ENCODE measurements around the gene NTM.
"Not testable (repeated sequence)": the region's sequence is repeated elsewhere in the genome, so short reads cannot be mapped to it uniquely, and the experiment has no call there.

Gene NTM

DNA sequence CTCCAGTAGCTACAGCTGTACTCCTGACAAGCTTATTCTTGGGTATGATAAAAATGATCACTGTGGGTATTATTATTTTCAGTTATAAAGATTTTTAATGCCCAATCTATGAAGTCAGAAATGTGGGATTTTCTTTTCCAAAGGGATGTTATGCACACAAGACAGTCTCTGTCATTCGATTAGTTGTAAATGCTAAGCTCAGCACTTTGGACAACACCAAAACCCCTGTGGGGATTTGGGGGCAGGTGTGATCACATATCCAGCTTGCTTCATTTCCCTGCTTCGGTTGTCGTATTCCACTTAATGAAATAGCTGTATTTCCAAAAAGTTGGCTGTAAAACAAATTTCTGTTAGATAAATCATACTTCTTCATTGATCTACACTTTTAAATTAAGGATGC lies 931.5 kb downstream of the NTM start:
- no peak for FAIRE-seq

GRCh38 chr11:132307309-132308020 lies 937.0 kb downstream of the NTM start:
- FAIRE-seq = no peak

DNA sequence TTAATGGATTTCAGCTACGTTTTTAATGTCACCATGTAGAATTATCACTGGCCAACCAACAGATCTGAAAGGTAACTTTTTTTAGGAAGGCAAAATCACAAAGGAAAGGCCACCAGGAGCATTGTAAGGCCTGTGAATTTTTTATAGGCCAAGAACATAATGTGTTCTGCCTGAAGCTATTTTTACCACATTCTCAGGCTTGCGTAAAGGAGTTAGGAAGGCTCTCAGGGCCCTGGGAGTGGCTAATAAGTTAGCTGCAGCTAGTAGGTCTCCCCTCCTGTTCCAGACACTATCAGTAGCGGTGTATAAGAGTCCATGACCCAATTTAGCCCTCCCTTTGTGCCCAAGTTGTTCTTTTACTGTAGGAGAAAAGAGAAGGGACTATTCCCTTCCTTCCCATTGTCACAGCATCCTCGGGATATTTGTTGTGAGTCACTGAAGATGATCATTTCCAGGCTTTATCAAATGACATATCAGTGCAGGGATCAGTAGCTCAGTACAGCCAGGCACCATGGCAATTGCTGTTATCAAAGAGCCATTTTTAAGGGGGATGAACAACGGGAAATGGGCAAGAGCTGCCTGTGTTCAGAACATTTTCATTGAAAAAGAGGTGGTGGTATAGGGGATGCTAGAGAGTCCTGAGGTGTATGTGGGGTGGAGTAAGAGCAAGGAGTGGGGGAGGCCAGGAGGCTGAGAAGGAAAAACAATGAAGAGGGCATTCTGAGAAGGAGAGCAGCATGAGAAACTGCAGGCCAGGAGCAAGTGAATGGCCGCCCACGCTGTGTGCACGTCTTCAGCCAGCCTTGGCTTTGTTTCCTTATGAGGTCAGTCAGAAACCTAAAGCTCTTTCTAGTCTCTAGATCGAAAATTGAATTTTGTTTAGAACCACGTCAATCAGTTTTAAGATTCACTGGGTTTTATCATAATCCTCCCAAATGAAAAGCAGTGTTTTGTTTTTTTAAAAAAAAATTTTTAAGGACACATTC lies 940.3 kb downstream of the NTM start:
- no peak for FAIRE-seq

DNA sequence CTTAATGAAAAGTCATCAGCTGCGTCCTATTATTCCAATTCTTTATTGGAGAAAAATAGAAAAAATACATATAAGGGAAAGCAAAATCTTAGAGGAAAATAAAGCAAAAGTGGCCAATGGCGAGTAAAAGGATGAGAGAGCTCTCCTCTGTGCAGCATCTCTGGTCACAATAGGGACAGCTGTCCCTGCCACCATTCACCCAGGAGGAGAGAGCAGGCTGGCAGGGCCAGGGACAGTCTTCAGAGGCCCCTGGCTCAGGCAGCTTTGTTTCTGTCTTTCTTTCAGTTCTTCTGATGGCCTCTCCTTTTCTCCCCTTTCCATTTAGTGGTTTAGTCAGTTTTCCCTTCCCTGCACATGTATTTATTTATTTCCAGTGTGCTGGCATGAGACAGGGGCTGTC lies 941.3 kb downstream of the NTM start:
- FAIRE-seq = no peak

GRCh38 chr11:132312161-132312560 lies 941.7 kb downstream of the NTM start:
- FAIRE-seq = no peak

GRCh38 chr11:132312701-132313111 lies 942.3 kb downstream of the NTM start:
- FAIRE-seq = no peak

DNA sequence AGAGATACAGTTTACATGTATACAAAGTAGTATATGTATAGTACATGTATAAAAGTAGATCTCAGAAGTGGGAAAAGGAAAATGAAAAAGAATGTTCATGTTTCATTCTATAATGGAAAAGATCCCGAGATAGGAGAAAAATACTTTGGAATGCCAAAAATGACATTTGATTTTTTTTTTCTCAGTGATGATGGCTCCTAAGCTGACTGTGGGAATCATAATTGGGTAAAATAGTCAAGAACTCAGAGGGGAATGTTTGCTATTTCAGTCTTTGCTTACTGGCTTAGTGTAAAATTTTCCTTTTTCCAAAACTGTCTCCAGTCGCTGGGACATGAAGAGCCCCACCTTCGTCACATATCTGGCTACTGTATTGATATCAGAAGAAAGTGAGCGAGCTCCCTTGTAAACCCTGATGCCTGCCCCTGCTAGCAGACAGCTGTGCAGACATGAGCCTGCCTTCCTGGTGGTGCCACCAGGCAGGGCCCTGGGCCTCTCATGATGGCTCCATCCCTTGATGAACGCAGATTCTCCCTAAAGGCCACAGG lies 944.6 kb downstream of the NTM start:
- FAIRE-seq = no peak

DNA sequence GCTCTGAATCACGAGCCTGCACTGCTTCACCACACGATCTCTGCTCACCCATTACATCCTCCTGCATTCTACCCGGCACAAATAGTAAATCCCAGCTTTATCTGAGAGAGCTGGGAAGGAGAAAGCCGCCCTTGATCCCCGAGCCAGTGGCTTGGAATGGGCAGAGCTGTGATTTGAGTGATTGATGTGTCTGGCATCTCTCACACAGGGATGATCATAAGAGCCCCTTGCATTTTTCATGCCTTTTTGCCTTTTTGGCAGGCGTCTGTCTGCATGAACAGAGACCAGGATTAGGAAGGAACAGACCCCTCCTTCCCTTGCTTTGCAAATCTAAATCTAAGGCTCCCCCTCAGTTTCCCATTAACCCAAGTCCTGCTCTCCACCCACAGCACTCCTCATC lies 945.3 kb downstream of the NTM start:
- FAIRE-seq = no peak

GRCh38 chr11:132318421-132319157 lies 948.2 kb downstream of the NTM start:
- no peak for FAIRE-seq

DNA sequence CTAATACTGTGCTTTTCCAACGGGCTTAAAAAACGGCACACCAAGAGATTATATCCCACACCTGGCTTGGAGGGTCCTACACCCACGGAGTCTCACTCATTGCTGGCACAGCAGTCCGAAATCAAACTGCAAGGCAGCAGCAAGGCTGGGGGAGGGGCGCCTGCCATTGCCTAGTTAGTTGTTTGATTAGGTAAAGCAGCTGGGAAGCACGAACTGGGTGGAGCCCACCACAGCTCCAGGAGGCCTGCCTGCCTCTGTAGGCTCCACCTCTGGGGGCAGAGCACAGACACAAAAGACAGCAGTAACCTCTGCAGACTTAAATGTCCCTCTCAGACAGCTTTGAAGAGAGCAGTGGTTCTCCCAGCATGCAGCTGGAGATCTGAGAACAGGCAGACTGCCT lies 949.0 kb downstream of the NTM start:
- FAIRE-seq = not testable (repeated sequence)

- no peak for FAIRE-seq
Measured at GRCh38 chr11:132330515-132330914, 960.1 kb downstream of the NTM start.

DNA sequence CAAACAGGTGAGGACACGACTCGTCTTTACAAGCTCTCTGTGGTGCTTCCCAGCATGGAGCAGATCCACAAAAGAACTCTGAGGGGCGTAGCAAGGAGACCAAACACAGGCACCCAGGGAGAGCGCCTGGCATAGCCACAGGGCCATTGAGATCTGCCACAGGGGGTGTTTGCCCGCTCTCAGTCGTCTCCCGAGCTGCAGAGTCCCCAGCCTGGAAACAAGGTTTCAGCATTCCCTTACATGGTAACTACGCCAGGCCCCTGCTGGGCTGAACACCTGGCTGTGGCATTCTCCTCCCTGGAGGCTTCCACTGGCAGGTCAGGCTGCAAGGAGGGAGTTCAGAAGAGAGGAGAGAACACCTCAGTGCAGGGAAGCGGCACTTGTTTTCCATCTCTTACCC lies 962.1 kb downstream of the NTM start:
- no peak for FAIRE-seq

GRCh38 chr11:132334769-132335280 lies 964.4 kb downstream of the NTM start:
- FAIRE-seq = no peak

DNA sequence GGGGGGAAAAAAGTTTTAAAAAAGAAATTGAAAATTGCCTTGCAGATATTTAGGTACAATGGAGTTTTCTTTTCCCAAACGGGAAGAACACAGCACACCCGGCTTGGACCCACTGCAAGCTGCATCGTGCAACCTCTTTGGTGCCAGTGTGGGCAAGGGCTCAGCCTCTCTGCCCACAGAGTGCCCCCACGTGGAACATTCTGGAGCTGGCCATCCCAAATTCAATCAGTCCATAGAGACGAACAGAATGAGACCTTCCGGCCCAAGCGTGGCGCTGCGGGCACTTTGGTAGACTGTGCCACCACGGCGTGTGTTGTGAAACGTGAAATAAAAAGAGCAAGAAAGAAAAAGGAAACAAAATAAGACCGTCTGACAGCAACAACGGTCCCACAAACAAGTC lies 964.9 kb downstream of the NTM start:
- no peak for FAIRE-seq

- FAIRE-seq = no peak
Measured at GRCh38 chr11:132336781-132337535, 966.5 kb downstream of the NTM start.

- FAIRE-seq = no peak
Measured at GRCh38 chr11:132337819-132338416, 967.5 kb downstream of the NTM start.

DNA sequence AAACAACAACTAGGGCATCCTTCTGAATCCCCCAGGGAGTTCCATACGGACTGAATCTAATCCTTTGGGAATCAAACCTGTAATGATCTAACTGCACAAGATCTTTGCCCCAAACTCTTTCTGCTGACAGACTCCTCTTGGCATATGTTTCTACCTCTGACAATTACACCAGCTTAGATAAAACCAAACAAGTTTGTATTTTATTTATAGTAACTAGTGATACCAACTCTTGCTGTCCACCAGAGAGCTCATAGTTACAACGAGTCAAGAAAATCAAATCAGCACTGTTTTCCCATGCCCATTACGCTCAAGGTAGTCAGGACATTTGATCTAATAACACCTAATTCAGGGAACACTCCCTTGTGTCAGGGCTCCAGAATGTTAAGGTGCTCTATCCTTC lies 972.0 kb downstream of the NTM start:
- FAIRE-seq = no peak

- FAIRE-seq = no peak
Measured at GRCh38 chr11:132343445-132344175, 973.2 kb downstream of the NTM start.

DNA sequence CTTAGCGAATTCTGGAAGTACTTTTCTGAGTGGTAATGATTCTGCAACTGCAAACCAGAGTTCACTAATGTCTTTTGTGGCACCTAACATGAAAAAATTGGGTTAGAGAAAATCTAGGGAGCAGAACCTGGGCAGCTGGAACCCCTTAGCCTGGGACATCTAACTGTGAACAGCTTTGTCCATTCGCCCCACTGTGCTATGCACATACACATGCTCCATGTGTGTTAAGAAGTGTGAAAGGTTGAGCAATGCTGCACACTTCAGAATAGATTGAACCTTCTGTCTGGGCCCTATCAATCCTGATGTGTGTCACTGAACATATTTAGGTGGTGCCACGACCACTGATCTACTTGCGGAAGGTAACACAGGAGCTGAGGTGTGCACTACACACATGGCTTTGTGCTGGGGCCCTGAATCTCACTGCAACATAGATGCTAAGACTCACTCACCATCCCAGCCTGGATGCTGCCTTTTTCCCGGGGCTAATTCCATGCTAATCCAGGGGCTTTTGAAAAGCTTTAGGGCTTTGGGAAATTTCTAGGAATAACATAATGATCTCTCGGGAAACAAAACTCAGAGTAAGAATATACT lies 976.2 kb downstream of the NTM start:
- no peak for FAIRE-seq
